LoVo (cell line): ENCODE data around the gene ZBTB7C.
A peak's percentile ranks its signal among the peaks of the same experiment; 100 is the strongest.

Source experiments
- DNase-seq: peaks from one replicate; pipeline ENCODE4 v3.0.0-alpha.2; 2016; ENCODE audit warnings: low spot score

Gene ZBTB7C

GRCh38 chr18:48020337-48021250 lies 388.6 kb downstream of the ZBTB7C start:
- DNase-seq = no peak

DNA sequence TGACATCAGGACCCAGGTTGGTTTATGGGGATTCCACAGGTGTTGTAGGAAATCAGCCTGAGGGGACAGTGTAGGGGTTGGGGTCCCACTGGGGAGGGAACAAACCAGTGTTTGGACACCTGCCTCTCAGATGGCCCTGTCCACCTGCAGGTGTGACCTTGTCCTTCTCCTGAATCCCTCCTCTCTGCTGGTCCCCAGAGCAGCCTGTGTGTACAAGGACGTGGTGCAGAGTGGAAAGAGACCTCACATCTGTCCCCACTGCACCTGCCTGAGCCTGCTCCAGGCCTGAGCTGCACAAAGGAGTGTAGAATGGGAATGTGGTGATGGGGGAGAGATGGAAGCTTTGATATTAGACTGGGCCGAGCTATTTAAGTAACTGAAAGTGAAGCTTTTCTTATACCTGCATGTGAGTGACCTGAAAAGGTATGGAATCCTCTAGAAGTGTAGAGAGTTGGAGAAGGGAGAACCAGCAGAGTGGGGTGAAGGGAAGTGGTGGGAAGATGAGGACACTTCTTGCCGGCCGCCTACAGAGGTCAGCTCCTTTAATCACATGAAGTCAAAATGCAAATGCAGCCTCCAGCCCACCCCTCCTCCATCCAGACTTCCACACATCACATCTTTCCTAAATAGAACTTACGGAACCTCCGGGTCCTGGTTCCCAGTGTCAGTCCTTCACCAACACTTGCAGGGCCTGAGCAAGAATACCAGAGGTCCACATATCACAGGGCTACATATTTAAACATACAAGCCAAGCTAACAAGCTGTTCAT lies 389.4 kb downstream of the ZBTB7C start:
- no peak for DNase-seq

DNA sequence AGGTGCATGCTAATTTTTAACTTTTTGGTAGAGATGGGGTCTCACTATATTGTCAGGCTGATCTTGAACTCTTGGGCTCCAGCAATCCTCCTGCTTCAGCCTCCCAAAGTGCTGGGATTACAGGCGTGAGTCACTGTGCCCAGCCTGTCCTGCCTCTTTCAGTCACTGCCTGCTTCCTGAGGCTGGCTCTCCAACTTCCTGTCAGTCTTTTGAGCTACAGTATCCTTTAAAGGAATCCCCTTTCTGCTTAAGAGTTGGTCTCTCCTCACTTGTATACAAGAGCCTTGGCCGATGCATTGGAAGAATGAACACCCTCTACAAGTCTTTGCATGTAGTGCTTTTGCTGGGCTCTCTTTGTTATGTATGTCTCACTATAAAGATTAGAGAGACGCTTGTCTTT lies 390.3 kb downstream of the ZBTB7C start:
- no peak for DNase-seq

DNA sequence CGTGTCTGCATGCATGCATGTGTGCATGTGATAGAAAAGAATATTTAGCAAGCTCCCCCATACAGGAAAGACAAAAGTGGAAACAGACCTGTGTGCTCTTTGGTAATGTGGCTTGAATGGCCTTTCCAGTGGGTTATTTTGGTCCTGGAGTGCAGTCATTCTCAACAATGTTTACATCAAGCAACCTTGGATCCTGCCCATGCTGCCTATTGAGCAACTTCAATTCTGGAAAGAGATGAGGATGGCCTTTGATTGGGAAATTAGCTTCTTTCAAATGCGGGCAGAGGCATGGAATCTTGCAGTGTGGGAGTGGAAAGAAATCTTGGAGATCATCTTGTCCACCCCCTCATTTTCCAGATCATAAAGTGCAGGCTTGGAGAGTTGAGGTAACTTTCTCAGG lies 391.5 kb downstream of the ZBTB7C start:
- DNase-seq = no peak

DNA sequence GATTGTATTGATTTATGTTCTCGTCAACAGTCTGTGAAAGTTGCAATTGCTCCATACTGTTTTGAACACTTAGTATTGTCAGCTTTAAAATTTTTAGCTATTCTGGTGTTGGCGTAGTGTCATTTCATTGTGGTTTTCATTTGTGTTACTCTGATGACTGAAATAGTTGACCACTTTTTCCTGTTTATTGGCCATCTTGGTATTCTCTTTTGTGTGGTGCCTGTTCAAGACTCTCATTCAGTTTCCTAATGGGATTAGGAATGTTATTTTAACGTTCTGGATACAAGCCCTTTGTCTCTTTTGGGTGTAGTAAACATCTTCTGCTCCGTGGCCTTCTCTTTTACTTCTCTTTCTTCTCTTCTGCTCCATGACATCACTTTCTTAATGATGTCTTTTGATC lies 396.0 kb downstream of the ZBTB7C start:
- no peak for DNase-seq

- no peak for DNase-seq
Measured at GRCh38 chr18:48011926-48012465, 397.2 kb downstream of the ZBTB7C start.

DNA sequence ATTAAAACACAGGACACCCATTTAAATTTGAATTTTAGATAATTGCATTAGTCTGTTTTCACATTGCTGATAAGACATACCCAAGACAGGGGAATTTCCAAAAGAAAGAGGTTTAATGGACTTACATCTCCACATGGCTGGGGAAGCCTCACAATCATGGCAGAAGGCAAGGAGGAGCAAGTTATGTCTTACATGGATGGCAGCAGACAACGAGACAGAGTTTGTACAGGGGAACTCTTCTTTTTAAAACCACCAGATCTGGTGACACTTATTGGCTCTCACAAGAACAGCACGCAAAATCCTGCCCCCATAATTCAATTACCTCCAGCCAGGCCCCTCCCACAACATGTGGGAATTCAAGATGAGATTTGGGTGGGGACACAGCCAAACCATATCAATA lies 398.9 kb downstream of the ZBTB7C start:
- no peak for DNase-seq

- no peak for DNase-seq
Measured at GRCh38 chr18:48009116-48009745, 400.0 kb downstream of the ZBTB7C start.

- peak; percentile 64 for DNase-seq
Measured at GRCh38 chr18:48007955-48008701, 401.1 kb downstream of the ZBTB7C start.

DNA sequence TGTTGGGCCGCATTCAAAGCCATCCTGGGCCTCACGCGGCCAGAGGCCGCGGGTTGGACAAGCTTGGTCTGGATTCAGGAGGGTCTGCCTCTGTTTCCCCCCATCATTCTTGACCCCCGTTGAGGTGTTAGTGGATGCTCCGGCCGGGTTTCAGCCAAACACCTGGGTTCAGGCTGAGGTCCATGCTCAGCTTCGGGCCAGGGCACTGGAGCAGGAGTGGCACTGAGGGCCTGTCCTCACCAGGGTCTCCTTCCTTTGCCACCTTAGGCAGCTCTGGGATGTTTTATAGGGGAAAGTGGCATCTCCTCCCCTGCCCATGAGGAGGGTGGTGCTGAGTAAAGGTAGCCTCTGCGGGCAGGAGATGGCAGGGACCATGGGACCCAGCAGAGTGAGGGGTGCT lies 401.8 kb downstream of the ZBTB7C start:
- DNase-seq = no peak

- no peak for DNase-seq
Measured at GRCh38 chr18:48006415-48007175, 402.6 kb downstream of the ZBTB7C start.

GRCh38 chr18:48004577-48004976 lies 404.6 kb downstream of the ZBTB7C start:
- no peak for DNase-seq

- DNase-seq = peak; percentile 70
Measured at GRCh38 chr18:48003426-48004349, 405.5 kb downstream of the ZBTB7C start.

DNA sequence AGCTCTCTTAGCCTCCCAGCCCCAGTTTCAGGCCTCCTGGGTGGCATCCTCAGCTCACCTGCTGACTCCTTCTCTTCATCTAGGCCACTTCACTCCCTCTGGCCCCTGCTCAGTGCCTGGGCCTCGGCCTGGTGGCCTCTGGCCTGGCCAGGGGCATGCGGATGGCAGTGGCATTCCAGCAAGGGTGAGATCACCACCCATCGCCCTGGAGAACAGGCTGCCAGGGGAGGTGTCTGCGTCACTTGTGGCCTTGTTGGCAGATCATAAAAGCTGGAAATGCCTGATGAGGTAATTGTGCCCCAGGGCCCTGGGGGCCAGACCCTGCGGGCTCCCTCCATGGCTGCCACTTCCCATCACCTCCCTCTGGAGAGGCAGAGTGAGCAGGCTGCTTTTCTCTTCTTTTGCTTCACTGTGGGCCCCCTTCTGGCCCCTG lies 406.2 kb downstream of the ZBTB7C start:
- DNase-seq = peak; percentile 68

DNA sequence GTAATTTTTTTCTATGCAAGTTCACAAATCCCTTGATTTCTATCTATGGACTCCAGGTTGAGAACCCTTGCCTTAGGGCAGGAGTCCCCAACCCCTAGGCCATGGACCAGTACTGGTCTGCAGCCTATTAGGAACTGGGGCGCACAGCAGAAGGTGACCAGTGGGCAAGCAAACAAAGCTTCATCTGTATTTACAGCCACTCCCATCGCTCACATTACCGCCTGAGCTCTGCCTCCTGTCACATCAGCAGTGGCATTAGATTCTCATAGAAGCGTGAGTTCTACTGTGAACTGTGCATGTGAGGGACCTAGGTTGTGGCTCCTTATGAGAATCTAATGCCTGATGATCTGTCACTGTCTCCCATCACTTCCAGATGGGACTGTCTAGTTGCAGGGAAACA lies 408.5 kb downstream of the ZBTB7C start:
- DNase-seq = no peak

DNA sequence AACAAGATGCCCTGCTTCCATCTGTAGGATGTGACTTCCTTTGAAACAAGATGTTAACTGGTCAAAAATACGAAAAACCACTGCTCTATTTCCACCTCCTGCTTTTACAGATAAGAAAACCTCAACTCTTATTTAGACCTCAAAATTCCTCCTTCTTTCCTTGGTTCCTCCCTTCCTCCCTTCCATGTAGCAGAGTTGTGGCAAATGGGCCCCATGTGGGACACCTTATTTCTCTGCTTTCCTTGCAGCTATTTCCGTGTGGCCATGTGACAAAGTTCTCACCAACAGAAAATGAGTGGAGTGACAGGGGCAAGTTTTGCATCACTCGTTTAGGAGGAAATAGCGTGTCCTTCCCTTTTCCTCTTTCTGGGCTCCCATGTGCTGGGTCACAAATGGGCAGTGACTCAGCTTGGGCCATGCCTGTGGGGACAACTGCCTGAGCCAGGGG lies 409.4 kb downstream of the ZBTB7C start:
- DNase-seq = no peak

DNA sequence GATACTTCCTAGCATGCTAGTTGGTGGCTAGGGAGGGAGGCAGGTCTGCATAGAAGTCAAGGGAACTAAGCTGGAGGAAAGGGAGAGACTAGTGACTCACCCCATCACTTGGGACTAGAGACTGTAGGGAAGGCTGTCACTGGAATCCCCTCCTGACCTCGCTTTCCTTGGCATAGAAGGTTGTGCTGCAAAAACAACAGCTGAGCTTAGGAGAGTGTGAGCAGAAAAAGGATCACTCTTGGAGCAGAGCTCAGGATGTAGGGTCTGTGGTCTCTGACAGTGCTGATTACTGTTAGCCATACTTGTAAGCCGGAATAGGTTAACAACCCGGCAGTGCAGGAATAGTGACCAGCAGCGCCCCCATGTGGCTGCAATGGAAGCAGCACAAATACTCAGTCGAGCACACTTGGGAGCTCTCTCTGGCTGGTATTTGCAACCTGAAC lies 411.8 kb downstream of the ZBTB7C start:
- DNase-seq = no peak

GRCh38 chr18:47996091-47996541 lies 413.1 kb downstream of the ZBTB7C start:
- DNase-seq = no peak

DNA sequence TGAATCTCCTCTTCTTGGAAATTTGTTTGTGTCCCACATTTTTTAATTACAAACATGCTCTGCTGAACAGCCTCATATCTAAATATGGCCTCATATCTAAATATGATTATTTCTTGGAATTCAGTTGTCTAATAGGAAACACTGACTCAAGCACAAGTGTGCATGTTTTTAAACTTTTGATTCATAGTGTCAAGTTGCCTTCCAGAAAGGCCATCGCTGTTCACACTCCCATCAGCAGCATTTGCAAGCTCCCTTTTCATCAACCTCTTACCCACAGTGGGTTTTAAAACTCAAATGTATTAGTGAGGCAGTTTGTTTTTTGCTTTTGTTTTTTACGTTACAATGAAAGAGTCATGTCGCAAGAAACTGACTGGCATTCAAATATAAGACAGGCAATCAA lies 413.5 kb downstream of the ZBTB7C start:
- no peak for DNase-seq

- DNase-seq = no peak
Measured at GRCh38 chr18:47993409-47993808, 415.8 kb downstream of the ZBTB7C start.
